ENCODE data around the gene CCNC.
A peak's percentile ranks its signal among the peaks of the same experiment; 100 is the strongest.

CCNC gene

GRCh38 chr6:99568103-99568933 lies at the start of gene CCNC:
Gene CCNC, minus strand, starts transcription at chr6:99568660. Its CDS starts 133 bp downstream, at chr6:99568527.
- DNase-seq = peak; percentile 94

- DNase-seq = no peak
These were observed 48.7 kb upstream of the CCNC start for GRCh38 chr6:99617131-99617530.

GRCh38 chr6:99614430-99615186 lies 46.1 kb upstream of the CCNC start:
- no peak for DNase-seq

GRCh38 chr6:99613705-99614429 lies 45.4 kb upstream of the CCNC start:
- no peak for DNase-seq

GRCh38 chr6:99613409-99613704 lies 44.9 kb upstream of the CCNC start:
- no peak for DNase-seq

GRCh38 chr6:99612551-99613408 lies 44.3 kb upstream of the CCNC start:
- no peak for DNase-seq

- DNase-seq = no peak
These were observed 42.7 kb upstream of the CCNC start for GRCh38 chr6:99611148-99611547.

GRCh38 chr6:99609905-99610489 lies 41.5 kb upstream of the CCNC start:
- DNase-seq = no peak

- DNase-seq = no peak
These were observed 40.5 kb upstream of the CCNC start for GRCh38 chr6:99608886-99609482.

- no peak for DNase-seq
These were observed 39.8 kb upstream of the CCNC start for GRCh38 chr6:99608059-99608885.

- no peak for DNase-seq
These were observed 39.1 kb upstream of the CCNC start for GRCh38 chr6:99607416-99608036.

GRCh38 chr6:99606656-99607415 lies 38.4 kb upstream of the CCNC start, which contains the start of gene PRDM13:
Gene PRDM13, plus strand, starts transcription at chr6:99606833. Its CDS starts 202 bp downstream, at chr6:99607035.
- no peak for DNase-seq

GRCh38 chr6:99605911-99606655 lies 37.6 kb upstream of the CCNC start:
- DNase-seq = no peak

- no peak for DNase-seq
These were observed 36.7 kb upstream of the CCNC start for GRCh38 chr6:99605074-99605734.

- DNase-seq = no peak
These were observed 36.0 kb upstream of the CCNC start for GRCh38 chr6:99604166-99605073.

GRCh38 chr6:99603421-99604165 lies 35.1 kb upstream of the CCNC start:
- no peak for DNase-seq
